Measurements from ENCODE around the gene TBC1D14.

DNA sequence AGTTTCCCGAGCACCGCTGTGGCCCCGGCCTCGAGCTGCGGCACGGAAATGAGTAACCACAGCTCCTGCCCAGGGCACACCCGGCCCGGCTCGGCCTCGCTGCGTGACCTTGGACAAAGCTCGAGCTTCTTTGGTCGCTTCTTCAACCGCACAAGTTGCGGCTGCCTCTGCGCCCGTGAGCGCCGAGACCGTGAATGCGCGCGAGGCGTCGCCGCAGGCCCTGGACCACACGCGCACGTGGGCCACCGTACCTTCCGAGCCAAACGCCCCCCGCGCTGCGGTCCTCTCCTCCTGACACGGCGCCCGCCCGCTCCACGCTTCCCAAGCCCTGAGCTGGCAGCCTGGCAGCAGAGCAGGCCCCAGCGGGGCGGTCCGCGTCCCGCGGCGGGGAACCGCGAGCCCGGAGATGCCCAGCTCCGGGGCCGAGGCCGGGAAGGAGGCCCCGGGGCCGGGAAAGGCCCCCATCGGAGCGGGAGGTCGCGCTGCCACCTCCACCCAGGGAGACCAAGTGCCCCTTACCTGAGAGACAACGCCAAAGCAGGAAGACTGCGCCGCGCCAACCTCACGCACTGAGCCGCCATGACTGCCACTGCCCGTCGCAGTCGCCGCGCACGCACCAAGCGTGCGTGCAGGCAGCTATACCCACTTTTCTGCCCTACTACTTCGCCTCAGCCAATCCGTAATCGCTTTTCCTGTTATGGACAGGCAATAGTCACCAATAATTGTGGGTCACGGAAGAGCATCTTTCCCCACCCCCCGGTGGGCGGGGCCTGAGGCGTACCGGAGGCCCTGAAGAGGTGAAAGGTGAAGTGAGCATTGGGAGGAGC, 158.0 kb downstream of the TBC1D14 start, which contains the start of gene GRPEL1:
- TF ChIP-seq CTCF (IDR thresholded peaks at IDR 0.05) = no peak
- peak; percentile 98 for TF ChIP-seq POLR2A (IDR thresholded peaks at IDR 0.05)

All from right lobe of liver (tissue), 4 donors.